Mesothelial cell of epicardium (in vitro differentiated cells): ENCODE measurements around the gene HSBP1. TPM values are rescaled to one million over a fixed set of nuclear protein-coding genes. Genes with fewer than 3 reads are reported as not detected.

Source experiments
- DNase-seq, 2 experiments: peaks; one replicate each; pipeline ENCODE4 v3.0.0; 2021; ENCODE audit warnings: low spot score in 2 of 2; ENCODE audit not compliant: unreplicated experiment in 2 of 2
- H3K27ac Mint-ChIP-seq: 2 replicates; pipeline ENCODE4 v1.8.0; 2021; ENCODE audit warnings: mixed read lengths
- H3K27me3 Mint-ChIP-seq: 2 replicates; pipeline ENCODE4 v1.8.0; 2021; ENCODE audit warnings: low read depth, mixed read lengths
- H3K36me3 Mint-ChIP-seq: 2 replicates; pipeline ENCODE4 v1.8.0; 2021; ENCODE audit warnings: mixed read lengths
- H3K4me1 Mint-ChIP-seq: 2 replicates; pipeline ENCODE4 v1.8.0; 2021; ENCODE audit warnings: mixed read lengths
- H3K4me3 Mint-ChIP-seq: 2 replicates; pipeline ENCODE4 v1.8.0; 2021; ENCODE audit warnings: mild to moderate bottlenecking, moderate library complexity, mixed read lengths
- H3K9me3 Mint-ChIP-seq: 2 replicates; pipeline ENCODE4 v1.8.0; 2021; ENCODE audit warnings: mixed read lengths
- total RNA-seq: library from RNA; stranded (reverse); gene quantifications from 3 replicates; pipeline ENCODE4 v1.2.1, GENCODE V29; 2021
- TF ChIP-seq, protein P1 (sequence below): fragments of 200-600 bp; sonication (generic); IDR thresholded peaks from one replicate; pipeline ENCODE4 v1.5.0; 2021; ENCODE audit warnings: antibody characterized with exemption; ENCODE audit not compliant: unreplicated experiment

HSBP1 gene
- total RNA-seq, 1 donor from 2014 or later, result 139 TPM

DNA sequence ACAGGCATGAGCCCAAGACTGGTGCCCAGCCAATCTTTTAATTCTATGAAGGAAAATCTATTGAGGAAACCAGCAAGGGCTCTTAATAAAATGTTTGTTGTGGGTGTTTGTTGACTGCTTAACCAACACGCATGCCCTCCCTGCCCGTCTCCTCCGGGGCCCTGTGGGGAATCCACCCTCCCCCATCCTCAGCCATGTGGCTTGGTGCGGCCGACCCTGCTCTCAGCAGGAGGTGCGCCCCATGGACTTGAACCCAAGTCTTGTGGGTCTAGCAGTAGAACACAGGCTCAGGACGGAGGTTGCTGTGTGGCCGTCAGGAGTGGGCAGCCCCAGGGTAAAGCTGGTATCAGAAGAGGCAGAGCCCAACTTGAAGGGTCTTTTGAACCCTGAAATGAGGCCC, 46.1 kb downstream of the HSBP1 start:
- H3K9me3 Mint-ChIP-seq, result no peaks in the 10 kb centered on the region
- TF ChIP-seq, protein P1, sequence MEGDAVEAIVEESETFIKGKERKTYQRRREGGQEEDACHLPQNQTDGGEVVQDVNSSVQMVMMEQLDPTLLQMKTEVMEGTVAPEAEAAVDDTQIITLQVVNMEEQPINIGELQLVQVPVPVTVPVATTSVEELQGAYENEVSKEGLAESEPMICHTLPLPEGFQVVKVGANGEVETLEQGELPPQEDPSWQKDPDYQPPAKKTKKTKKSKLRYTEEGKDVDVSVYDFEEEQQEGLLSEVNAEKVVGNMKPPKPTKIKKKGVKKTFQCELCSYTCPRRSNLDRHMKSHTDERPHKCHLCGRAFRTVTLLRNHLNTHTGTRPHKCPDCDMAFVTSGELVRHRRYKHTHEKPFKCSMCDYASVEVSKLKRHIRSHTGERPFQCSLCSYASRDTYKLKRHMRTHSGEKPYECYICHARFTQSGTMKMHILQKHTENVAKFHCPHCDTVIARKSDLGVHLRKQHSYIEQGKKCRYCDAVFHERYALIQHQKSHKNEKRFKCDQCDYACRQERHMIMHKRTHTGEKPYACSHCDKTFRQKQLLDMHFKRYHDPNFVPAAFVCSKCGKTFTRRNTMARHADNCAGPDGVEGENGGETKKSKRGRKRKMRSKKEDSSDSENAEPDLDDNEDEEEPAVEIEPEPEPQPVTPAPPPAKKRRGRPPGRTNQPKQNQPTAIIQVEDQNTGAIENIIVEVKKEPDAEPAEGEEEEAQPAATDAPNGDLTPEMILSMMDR, result no peak
- peaks cover 2% of the 10 kb centered on the region for H3K27me3 Mint-ChIP-seq
- H3K4me1 Mint-ChIP-seq, result peaks cover 2% of the 10 kb centered on the region
- H3K27ac Mint-ChIP-seq, result no peak overlapping the region
- DNase-seq, result no peak
- H3K36me3 Mint-ChIP-seq, result no peaks in the 10 kb centered on the region
- H3K4me3 Mint-ChIP-seq, result no peak overlapping the region

DNA sequence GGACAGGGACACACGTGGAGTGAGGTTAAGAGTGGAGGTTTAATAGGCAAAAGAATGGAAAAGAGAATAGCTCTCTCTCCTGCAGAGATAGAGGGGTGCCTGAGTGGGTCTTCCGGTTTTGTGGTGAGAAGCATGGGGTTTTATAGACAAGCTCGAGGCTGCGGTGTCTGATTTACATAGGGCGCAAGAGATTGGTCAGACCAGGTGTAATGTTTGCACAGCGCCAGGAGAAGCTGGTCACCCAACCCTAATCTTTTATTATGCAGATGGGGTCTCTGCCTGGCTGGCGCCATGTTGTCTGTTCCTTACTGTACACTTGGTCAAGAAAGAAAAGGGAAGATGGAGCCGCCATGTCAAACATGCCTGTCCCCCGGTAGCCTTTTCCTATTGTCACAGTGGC, 46.6 kb downstream of the HSBP1 start:
- Mint-ChIP-seq H3K4me3 (no peak overlapping the region), H3K4me1 (peaks cover 2% of the 10 kb centered on the region), H3K36me3 (no peaks in the 10 kb centered on the region), H3K27me3 (peaks cover 2% of the 10 kb centered on the region), H3K9me3 (no peaks in the 10 kb centered on the region), H3K27ac (no peak overlapping the region)
- TF ChIP-seq, protein P1, result no peak
- DNase-seq, result no peak

DNA sequence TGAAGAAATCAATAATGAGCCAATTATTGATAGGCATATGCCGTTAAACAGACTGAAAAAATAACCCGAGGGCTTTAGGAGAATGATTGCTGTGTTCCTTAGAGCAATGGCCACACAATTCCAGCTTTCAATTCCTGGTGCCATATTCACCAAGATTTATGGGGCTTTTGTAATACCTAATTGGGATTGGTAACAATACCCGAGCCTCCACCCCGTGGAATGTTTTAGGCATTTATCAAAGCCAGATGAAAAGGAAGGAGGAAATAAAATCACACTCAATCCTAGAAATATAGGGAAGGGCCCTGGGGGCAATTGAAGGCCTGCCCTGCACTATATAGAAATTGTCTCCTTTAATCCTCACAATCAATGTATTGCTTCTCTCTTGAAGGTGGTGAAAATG, 49.0 kb downstream of the HSBP1 start:
- Mint-ChIP-seq H3K4me3 (no peak overlapping the region), H3K36me3 (no peaks in the 10 kb centered on the region), H3K9me3 (no peaks in the 10 kb centered on the region), H3K27ac (no peak overlapping the region), H3K4me1 (peaks cover 2% of the 10 kb centered on the region), H3K27me3 (peaks cover 2% of the 10 kb centered on the region)
- TF ChIP-seq, protein P1, result no peak
- DNase-seq, result no peak

DNA sequence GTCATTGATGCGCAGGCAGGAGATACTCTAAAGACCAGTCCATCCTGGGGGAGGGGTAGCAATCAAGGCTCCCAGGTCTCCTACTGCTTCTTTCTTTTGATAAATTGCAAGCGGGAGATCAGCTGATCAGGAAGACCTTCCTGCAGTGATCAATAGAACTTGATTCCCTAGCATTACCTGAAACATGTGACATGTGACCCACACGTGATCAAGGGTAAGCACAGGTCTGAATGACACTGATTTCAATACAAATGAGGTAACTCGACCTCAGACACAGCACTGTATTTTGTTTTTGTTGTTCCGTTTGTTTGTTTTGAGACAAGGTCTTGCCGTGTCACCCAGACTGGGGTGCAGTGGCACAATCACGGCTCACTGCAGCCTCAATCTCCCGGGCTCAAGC, 51.5 kb downstream of the HSBP1 start:
- TF ChIP-seq, protein P1, result no peak

DNA sequence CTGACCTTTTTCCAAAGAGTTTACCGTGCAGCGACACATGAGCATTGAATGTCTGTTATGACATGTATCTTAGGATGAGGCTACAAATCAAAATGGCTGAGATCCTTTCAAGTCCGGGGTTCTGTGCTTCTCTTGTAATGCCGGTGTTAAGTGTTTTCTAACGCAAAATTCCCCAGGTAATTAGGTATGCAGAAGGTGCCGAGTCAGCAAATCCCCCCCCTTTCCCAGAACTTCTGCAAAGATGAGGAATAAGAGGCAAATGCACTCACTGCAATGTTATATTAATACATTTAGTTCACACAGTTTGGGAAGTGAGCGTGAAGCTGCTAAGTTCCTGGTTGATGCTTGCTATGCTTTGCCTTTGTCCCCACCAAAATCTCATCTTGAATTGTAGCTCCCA, 54.9 kb downstream of the HSBP1 start:
- peaks cover 14% of the 10 kb centered on the region for H3K9me3 Mint-ChIP-seq
- H3K36me3 Mint-ChIP-seq, result no peaks in the 10 kb centered on the region
- no peak overlapping the region for H3K27ac Mint-ChIP-seq
- no peaks in the 10 kb centered on the region for H3K4me1 Mint-ChIP-seq
- H3K27me3 Mint-ChIP-seq, result peaks cover 18% of the 10 kb centered on the region
- no peak overlapping the region for H3K4me3 Mint-ChIP-seq
- TF ChIP-seq, protein P1, result no peak
- DNase-seq, result no peak

More for the DNA sequence above, 51.5 kb downstream of the HSBP1 start:
- H3K27ac Mint-ChIP-seq, result no peak overlapping the region
- DNase-seq, result no peak
- H3K4me3 Mint-ChIP-seq, result no peak overlapping the region
- peaks cover 2% of the 10 kb centered on the region for H3K4me1 Mint-ChIP-seq
- H3K9me3 Mint-ChIP-seq, result no peaks in the 10 kb centered on the region
- H3K36me3 Mint-ChIP-seq, result no peaks in the 10 kb centered on the region
- H3K27me3 Mint-ChIP-seq, result peaks cover 2% of the 10 kb centered on the region

DNA sequence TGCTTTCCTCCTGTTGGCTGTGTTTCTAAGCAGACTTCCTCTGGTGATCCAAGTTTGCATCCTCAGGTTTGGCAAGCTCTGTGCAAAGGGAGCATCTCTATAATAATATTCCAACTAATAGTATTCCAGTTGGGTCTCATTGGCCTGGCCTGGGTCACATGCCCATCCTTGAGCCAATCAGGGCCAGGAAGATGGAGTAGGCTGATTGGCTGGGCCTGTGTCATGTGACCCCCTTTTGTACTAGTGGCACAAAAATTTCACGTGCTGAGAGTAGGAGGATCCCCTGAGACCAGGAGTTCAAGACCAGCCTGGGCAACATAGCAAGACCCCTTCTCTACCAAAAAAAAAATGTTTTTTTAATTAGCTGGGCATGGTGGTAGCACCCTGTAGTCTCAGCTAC, 55.9 kb downstream of the HSBP1 start:
- Mint-ChIP-seq H3K9me3 (peaks cover 14% of the 10 kb centered on the region), H3K36me3 (no peaks in the 10 kb centered on the region), H3K27ac (no peak overlapping the region), H3K27me3 (peaks cover 20% of the 10 kb centered on the region), H3K4me1 (no peaks in the 10 kb centered on the region), H3K4me3 (no peak overlapping the region)
- no peak for DNase-seq
- TF ChIP-seq, protein P1, result no peak
